Esophagus muscularis mucosa (tissue), 4 donors: Measurements from ENCODE around the gene NAB1. TPM values are rescaled to one million over a fixed set of nuclear protein-coding genes. Genes with fewer than 3 reads are reported as not detected.

Source experiments
- DNase-seq: peaks from one replicate; pipeline ENCODE4 v3.0.0-alpha.2; 2017; ENCODE audit errors: extremely low spot score
- H3K27ac ChIP-seq, 4 donors: fragments of 200-600 bp; sonication (generic); replicated peaks in 1 of 4; 1 replicate in 3 of 4; 2 replicates in 1 of 4; pipeline ENCODE4 v1.5.1; 2016 to 2019; ENCODE audit warnings: mild to moderate bottlenecking in 1 of 4
- H3K27me3 ChIP-seq, 4 donors: fragments of 200-600 bp; sonication (generic); one replicate each; pipeline versions ENCODE4 v1.5.1 to v1.6.0; 2016 to 2019
- H3K36me3 ChIP-seq, 4 donors: fragments of 200-600 bp; sonication (generic); one replicate each; pipeline ENCODE4 v1.5.1; 2016 to 2019
- H3K4me1 ChIP-seq, 4 donors: fragments of 200-600 bp; sonication (generic); one replicate each; pipeline ENCODE4 v1.5.1; 2016 to 2019
- H3K4me3 ChIP-seq, 4 donors: fragments of 200-600 bp; sonication (generic); 1 replicate in 2 of 4; 2 replicates in 2 of 4; pipeline ENCODE4 v1.5.1; 2016 to 2019; ENCODE audit warnings: mild to moderate bottlenecking in 4 of 4, moderate library complexity in 1 of 4
- H3K9me3 ChIP-seq, 4 donors: fragments of 200-600 bp; sonication (generic); 1 replicate in 3 of 4; 2 replicates in 1 of 4; pipeline ENCODE4 v1.5.1; 2016 to 2019
- CTCF ChIP-seq, 3 experiments: fragments of 200-600 bp in 2 of 3; fragments of 450-650 bp in 1 of 3; sonication (generic) in 2 of 3; IDR thresholded peaks; one replicate each; pipeline ENCODE4 v1.5.1; 2017 to 2019; ENCODE audit warnings: antibody characterized with exemption in 3 of 3, mild to moderate bottlenecking in 2 of 3, moderate library complexity in 1 of 3
- EP300 ChIP-seq: sonication (generic); formaldehyde crosslinking; IDR thresholded peaks from one replicate; pipeline ENCODE4 v1.6.1; 2017; ENCODE audit warnings: antibody characterized with exemption
- POLR2A ChIP-seq: fragments of 450-650 bp; IDR thresholded peaks from one replicate; pipeline ENCODE4 v1.6.1; 2017; ENCODE audit warnings: antibody characterized with exemption, moderate library complexity, mild to moderate bottlenecking, low read depth
- POLR2AphosphoS5 ChIP-seq, 2 donors: sonication (generic); formaldehyde crosslinking; IDR thresholded peaks; one replicate each; pipeline ENCODE4 v1.6.1; 2017; ENCODE audit warnings: antibody characterized with exemption in 2 of 2
- WGBS: methylation state at CpG from one replicate; pipeline ENCODE4 v1.1.5; 2018; 5-methylcytosine and 5-hydroxymethylcytosine counted together
- intact Hi-C: fragments of 100-400 bp; cut with DNase I; formaldehyde crosslinking; loops from one replicate; pipeline ENCODE4 v1.15.1; 2023
- total RNA-seq, 4 donors: library from RNA; depleted of rRNA; stranded (reverse); fragments of >200 nt; gene quantifications; one replicate each; pipeline versions ENCODE4 v1.1.0 to v1.2.1, GENCODE V29; 2016

The NAB1 gene
- total RNA-seq, 4 donors from 2014 or later, result 59.8 to 88.5 (median 78.8) TPM

DNA sequence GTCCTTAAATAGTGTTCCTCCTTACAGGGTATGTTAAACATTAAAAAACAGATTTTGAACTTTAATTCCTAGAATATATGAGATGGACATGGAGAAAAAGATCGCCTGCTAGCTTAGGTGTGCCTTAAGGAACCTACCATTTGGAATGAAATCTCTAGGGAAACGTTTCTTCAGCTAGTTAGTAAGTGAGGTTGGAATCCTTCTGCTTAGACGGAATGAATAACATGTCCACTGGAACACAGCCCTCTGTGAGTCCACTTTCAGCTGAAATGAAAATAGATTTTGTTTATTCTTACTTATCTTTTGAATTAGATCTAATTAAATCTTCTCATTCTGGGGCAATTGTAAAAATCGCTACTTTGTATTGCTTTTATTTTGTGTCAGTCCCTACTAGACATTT is 28.4 kb downstream of the NAB1 start:
- no peak for TF ChIP-seq EP300
- WGBS, result 72% methylated on average over 4 of the region's 4 CpGs
- Histone ChIP-seq H3K4me1 (peaks cover 4 to 33% (median 15%) of the 10 kb centered on the region in 4 donors), H3K27me3 (no peaks in the 10 kb centered on the region), H3K4me3 (no peak overlapping the region), H3K36me3 (peaks cover 4 to 27% (median 14%) of the 10 kb centered on the region in 4 donors), H3K27ac (no peak overlapping the region), H3K9me3 (no peaks in the 10 kb centered on the region)
- intact Hi-C loops, result no loop called here
- DNase-seq, result no peak

GRCh38 chr2:190678444-190679162 is 29.7 kb downstream of the NAB1 start:
- intact Hi-C loops, result no loop called here
- Histone ChIP-seq H3K27ac (no peak overlapping the region), H3K9me3 (no peaks in the 10 kb centered on the region), H3K4me3 (no peak overlapping the region), H3K36me3 (peaks cover 0 to 20% (median 11%) of the 10 kb centered on the region in 4 donors), H3K4me1 (peaks cover 4 to 34% (median 15%) of the 10 kb centered on the region in 4 donors), H3K27me3 (no peaks in the 10 kb centered on the region)
- 51% methylated on average over 6 of the region's 6 CpGs for WGBS
- TF ChIP-seq POLR2AphosphoS5 (IDR thresholded peaks at IDR 0.05), result no peak
- TF ChIP-seq POLR2A, result no peak
- TF ChIP-seq EP300, result no peak
- TF ChIP-seq CTCF (IDR thresholded peaks at IDR 0.05), result no peak
- no peak for DNase-seq

DNA sequence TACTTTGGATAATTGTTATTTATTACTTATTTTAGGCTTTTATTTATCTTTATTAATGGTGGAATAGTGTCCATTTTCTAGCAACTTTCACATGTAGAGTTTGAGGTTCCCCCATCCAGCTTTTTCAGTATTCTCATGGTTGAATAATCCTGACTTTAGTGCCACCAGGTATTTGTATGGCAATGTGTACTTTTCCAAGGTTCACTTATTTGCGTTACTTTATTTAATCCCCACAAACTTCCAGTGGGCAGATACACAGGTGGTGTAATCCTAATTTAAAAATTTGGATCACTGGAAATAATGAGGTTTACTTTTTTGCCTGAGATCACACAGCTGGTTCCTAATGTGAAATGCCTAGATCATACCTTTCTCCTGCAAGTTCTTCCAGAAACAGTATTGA is 30.5 kb downstream of the NAB1 start:
- no peaks in the 10 kb centered on the region for H3K27me3 ChIP-seq
- TF ChIP-seq POLR2AphosphoS5 (IDR thresholded peaks at IDR 0.05), result no peak
- peaks cover 0 to 12% (median 5%) of the 10 kb centered on the region in 4 donors for H3K36me3 ChIP-seq
- WGBS, result 90% methylated on average over 1 of the region's 1 CpG
- peaks cover 4 to 34% (median 16%) of the 10 kb centered on the region in 4 donors for H3K4me1 ChIP-seq
- intact Hi-C loops, result no loop called here
- H3K4me3 ChIP-seq, result no peak overlapping the region
- no peaks in the 10 kb centered on the region for H3K9me3 ChIP-seq
- DNase-seq, result no peak
- no peak overlapping the region for H3K27ac ChIP-seq

DNA sequence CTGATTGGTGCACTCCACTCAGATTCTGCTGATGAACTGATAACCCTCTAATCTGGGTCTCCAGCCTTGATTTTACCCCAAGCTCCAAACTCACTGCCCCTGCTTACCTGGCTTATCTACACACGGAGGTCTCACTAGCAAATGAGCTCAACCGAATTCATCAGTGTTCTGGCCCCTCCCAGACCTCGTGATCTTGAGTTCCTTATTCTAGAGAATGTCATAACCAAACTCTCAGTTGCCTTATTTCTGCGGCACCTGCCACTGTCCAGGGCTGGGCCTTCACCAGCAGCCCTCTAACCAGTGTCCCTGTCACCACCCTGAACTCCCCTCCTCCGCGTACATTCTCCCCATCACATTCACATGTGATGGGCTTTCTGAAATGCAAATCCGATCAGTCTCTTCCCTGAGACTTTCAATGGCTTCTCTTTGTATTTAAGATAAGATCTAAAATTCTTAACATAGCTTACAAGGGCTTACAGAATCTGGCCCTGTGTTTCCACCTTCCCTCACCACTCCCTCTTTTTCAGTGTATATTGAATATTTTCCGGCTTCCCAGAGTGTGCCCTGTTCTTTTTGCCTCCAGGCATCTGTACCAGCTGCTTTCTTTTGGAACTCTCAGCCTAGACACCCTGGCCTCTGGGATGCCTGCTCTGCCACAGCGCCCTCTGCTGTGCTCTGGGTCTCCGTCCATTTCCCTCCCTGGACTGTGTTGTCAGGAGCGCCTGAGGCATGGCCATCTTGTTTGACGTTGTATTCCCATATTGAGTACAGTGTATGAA is 31.1 kb downstream of the NAB1 start:
- H3K27ac ChIP-seq, result no peak overlapping the region
- no peaks in the 10 kb centered on the region for H3K9me3 ChIP-seq
- H3K4me1 ChIP-seq, result peaks cover 4 to 34% (median 17%) of the 10 kb centered on the region in 4 donors
- H3K36me3 ChIP-seq, result peaks cover 0 to 6% (median 2%) of the 10 kb centered on the region in 4 donors
- DNase-seq, result no peak
- TF ChIP-seq POLR2A (no peak), CTCF (IDR thresholded peaks at IDR 0.05) (peak; percentile 48 to 65 (median 53)), POLR2AphosphoS5 (IDR thresholded peaks at IDR 0.05) (peak in 1 of 2 donors; percentile 22)
- H3K27me3 ChIP-seq, result no peaks in the 10 kb centered on the region
- intact Hi-C loops, result no loop called here
- 87% methylated on average over 12 of the region's 12 CpGs for WGBS
- H3K4me3 ChIP-seq, result no peak overlapping the region

DNA sequence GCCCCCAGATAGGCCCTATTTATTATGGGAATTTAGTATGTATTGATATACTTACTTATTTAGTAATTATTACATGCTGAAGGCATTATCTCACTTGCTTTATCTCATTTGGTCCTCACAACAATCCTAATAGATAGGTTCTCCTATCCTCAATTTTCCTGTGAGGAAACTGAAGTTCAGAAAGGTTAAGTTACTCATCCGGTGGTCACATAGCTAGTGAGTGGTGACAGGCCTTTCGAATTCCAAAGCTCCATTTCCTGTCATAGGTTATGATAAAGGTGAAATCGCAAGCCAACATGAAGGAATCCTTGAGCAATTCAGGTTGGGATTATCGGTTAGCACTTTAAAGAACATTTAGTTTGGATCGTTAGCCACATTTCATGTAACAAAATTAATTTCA is 33.3 kb downstream of the NAB1 start:
- no peaks in the 10 kb centered on the region for H3K9me3 ChIP-seq
- no peak overlapping the region for H3K4me3 ChIP-seq
- no peak for DNase-seq
- peaks cover 0 to 20% (median 12%) of the 10 kb centered on the region in 4 donors for H3K36me3 ChIP-seq
- intact Hi-C loops, result no loop called here
- H3K27me3 ChIP-seq, result no peaks in the 10 kb centered on the region
- TF ChIP-seq POLR2A (no peak), POLR2AphosphoS5 (IDR thresholded peaks at IDR 0.05) (no peak), EP300 (no peak), CTCF (IDR thresholded peaks at IDR 0.05) (no peak)
- peaks cover 4 to 37% (median 26%) of the 10 kb centered on the region in 4 donors for H3K4me1 ChIP-seq
- WGBS, result 78% methylated on average over 5 of the region's 5 CpGs
- no peak overlapping the region for H3K27ac ChIP-seq
